HG02852 (cell line): Measurements from ENCODE around the gene CDRT4.
"Not testable (repeated sequence)": the region's sequence is repeated elsewhere in the genome, so short reads cannot be mapped to it uniquely, and the experiment has no call there.

Source experiments
- ATAC-seq: cut with Tn5 transposase; IDR thresholded peaks from one replicate; pipeline ENCODE4 v1.9.1; 2021; ENCODE audit warnings: mild to moderate bottlenecking, moderate library complexity; ENCODE audit not compliant: unreplicated experiment

The CDRT4 gene

GRCh38 chr17:15467592-15467991, at the start of gene CDRT4:
Gene CDRT4 (minus strand): TSS chr17:15467621. CDS start chr17:15440238, 27,383 bp downstream.
- ATAC-seq: no peak

DNA sequence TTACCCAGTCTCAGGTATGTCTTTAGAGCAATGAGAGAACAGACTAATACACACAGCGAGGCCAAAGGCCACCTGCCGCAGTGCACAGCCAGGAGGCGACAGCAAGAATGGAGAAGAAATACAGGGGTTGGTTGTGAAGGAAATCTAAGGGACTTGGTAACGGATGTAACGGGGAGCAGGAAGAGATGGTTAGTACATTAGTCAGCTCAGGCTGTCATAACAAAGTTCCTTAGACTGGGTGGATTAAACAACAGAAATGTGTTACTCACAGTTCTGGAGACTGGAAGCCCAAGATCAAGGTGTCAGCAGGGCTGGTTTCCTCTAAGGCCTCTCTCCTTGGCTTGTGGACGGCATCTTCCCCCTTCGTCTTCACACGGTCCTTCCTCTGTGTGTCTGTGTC, 48.7 kb upstream of the CDRT4 start:
- no peak for ATAC-seq

DNA sequence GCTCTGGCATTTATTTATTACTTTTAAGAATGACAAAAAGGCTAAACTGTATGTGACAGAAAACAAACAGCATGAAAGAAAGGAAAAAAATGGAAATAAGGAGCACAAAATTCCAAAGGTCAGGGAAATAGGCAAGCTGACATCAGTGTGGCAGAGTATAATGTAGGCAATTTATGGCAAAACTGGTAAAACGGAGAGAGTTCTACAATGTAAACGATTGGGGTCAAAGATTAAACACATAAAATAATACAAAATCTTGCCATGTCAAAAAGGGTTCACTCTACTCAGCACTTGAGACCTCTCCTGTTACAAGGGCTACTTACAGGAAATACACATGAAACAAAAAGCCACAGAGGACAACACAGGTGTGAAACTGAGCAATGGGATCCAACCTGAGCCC, 47.0 kb upstream of the CDRT4 start:
- no peak for ATAC-seq

DNA sequence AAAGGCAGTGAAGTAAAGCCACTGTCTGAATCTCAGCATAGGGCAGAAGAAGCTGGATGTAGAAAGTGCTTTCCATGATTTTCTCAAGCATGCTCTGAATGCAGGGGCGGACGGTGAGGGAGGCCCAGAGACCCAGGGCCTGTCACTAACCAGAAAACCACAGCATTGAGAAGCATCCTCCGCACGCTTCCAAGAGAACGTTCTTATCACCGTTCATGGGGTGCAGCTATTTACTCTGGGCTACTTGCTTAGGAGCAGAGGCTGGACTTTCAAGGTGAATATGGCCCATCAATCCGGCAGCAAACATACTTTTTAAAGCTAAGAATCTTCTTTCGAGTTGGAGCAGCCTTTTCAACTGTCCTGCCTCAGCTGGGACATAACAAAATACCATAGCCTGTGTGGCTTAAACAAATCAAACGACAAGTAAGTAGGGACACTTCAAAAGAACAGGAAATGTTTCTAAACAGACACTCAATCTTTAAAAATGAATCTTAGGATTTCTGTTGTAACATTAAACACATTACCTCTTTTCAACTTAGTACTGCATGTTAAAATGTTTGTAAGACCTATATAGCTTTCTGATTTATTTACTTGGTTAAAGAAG, 46.5 kb upstream of the CDRT4 start:
- no peak for ATAC-seq

GRCh38 chr17:15513058-15513791, 45.8 kb upstream of the CDRT4 start:
- no peak for ATAC-seq

- no peak for ATAC-seq
Measured at GRCh38 chr17:15512071-15512709, 44.8 kb upstream of the CDRT4 start.

- ATAC-seq: peak; percentile 44
Measured at GRCh38 chr17:15511142-15511541, 43.7 kb upstream of the CDRT4 start.

- no peak for ATAC-seq
Measured at GRCh38 chr17:15510361-15510760, 42.9 kb upstream of the CDRT4 start.

DNA sequence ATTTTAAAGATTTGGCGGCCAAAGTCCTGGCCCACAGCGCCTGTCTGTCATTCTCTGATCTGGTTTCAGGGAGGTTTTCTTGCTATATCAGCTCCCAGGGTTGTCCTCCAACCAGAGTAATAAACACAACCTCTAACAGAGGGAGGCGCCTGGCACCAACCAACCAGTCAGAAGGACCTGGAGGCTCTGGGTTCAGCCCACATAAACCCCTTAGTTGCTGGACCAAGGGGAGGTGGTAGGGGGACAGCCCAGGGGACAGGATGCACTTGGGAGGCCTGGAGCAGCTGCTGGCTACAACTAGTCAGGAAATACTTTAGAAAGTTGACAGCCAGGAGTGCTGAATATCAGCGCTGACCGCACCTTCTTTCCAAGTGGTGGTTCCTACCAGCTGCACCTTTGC, 41.7 kb upstream of the CDRT4 start:
- no peak for ATAC-seq

DNA sequence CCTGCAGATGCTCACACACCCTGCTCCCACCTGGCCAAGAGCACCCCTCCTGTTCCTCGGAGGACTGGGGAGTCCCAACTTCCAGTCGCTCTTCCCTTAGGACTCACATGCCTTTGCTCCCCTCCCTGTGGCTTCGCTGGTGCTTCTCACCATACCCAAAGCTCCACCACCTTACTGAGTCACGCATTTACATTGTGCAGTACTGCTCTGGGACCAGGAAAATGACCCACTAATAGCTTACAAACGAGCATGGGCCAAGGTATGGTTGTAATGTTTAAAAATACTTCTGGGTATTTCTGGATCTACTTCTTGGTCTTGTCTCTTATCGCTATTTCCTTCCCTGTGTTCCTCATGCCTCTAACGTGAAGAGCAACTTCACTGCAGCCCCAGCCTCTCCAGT, 41.0 kb upstream of the CDRT4 start:
- ATAC-seq: no peak

DNA sequence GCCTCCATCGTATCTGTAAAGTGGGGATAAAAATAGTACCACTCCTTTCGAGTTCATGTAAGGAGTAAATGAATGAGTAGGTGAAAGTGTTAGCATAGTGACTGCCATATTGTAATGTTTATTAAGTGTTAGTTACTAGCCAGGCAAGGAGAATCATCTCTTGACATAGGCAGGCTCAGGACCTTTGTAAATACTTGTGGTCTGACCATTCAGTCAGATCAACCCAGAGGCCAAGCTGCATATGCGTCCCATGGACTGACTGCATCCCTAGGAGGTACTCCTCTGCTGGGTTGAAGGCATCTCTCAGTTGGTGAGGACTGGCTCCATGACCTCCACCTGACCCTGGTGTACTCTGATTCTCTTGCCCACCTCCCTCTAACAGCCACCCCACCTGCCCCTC, 40.5 kb upstream of the CDRT4 start:
- ATAC-seq: no peak

DNA sequence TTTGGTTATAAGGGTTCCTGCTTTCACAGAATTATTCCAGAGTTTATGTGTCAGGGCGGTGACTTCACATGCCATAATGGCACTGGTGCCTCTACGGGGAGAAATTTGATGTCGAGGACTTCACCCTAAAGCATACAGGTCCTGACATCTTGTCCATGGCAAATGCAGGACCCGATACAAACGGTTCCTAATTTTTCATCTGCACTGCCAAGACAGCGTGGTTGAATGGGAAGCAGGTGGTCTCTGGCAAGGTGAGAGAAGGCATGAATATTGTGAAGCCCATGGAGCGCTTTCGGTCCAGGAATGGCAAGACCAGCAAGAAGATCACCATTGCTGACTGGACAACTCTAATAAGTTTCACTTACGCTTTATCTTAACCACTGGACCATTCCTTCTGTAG, 39.6 kb upstream of the CDRT4 start:
- no peak for ATAC-seq

DNA sequence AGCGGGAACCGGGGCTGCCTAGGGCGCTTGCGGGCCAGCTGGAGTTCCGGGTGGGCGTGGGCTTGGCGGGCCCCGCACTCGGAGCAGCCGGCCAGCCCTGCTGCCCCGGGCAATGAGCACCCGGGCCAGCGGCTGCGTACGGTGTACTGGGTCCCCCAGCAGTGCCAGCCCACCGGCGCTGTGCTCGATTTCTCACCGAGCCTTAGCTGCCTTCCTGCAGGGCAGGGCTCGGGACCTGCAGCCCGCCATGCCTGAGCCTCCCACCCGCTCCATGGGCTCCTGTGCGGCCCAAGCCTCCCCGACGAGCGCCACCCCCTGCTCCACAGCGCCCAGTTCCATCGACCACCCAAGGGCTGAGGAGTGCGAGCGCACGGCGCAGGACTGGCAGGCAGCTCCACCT, 38.3 kb upstream of the CDRT4 start:
- not testable (repeated sequence) for ATAC-seq

DNA sequence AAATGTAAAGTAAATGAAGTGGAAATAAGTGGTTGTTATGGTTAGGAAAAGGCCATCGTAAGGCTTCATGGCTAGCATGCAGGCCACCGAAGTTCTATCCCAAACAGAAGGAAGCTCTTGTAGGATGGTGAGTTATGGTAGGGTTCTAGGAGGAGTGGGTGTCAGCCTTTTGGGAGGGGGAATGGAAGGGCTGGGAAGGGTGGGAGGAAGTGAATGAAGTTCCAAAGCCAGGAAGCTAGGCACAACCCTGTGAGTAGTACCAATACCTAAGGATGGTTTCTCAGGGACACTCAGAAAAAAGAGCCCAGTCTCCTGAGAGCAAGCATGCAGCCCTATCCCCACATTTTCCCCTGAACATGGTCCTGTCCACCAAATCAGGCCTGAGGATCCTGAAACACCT, 36.3 kb upstream of the CDRT4 start:
- ATAC-seq: no peak

GRCh38 chr17:15502369-15503112, 35.1 kb upstream of the CDRT4 start:
- peak; percentile 79 for ATAC-seq

DNA sequence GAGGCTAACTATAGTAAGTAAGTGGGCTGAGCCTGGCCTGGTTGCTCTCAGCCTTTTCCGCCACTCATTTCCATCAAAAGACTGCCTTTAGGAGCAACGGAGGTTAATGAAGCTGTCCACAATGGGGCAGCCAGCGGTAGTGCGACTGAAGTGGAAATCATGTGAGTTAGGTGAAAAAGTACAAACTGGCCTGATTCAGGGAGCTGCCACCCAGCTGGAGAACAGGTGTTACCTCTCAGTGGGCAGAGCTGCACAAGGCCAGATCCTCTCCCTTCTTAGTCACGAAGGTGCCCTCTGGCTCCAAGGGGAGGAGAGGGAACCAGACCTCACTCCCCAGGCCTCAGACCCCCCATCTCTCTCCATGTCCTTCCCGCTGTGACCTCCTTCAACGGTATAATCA, 34.4 kb upstream of the CDRT4 start:
- ATAC-seq: no peak

DNA sequence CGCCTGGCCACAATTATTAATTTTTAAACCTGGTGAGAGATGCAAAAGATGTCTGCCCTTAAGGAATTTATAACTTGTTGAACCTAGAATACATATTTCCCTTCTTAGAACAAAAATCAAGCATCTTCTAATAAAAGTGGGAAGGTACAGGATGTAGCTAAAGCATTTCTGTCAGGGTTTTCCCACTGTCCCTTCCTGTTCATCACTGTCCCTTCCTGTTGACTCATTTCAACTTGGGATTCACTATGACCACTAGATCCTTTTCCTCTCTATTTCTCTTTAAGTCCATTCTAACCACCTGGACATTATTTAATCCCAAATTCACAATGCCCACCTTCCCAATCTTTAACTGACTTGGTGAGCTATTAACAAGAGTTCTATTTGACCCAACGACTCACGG, 33.9 kb upstream of the CDRT4 start:
- ATAC-seq: no peak

- ATAC-seq: no peak
Measured at GRCh38 chr17:15498107-15498506, 30.7 kb upstream of the CDRT4 start.

DNA sequence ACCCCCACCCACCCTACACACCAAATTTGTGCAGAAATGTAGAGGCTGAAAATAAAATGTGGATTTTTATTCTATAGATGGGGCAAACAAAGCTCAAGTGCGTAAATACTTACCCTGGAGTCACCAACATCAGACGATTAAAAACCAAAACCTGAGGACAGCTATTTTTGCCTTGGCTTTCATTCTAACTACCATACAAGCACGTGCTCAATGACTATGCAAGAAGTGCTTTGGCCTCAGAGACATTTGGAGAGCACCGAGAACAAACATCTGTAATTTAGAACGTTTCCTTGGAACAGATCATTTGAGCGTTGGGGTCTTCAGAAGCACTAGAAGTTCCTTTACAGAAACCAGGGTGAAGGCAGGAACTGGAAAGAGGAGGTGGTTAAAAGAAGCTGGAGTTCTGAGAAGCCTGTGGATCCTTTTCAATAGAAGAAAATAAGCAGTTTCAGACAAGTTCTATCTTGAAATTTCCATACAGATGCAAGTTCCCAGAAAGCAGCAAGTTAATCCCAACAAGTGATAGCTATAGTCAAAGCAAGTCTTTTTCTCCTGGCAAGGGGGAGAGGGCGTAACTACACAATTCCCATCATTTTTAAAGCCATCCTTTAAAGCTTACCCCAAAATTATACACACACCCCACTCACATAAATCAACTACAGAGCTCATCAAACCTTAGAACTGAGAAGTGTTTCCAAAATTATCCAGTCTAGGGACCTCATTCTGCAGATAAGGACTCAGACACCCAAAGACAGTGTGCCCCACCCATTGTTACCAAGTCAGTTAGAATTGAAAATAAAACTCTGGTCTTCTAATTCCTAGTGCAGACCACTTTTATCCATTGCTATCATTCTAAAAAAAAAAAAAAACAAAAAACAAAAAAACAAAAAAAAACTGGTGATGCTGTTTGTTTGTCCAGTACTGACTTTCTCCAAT, 29.6 kb upstream of the CDRT4 start:
- no peak for ATAC-seq

DNA sequence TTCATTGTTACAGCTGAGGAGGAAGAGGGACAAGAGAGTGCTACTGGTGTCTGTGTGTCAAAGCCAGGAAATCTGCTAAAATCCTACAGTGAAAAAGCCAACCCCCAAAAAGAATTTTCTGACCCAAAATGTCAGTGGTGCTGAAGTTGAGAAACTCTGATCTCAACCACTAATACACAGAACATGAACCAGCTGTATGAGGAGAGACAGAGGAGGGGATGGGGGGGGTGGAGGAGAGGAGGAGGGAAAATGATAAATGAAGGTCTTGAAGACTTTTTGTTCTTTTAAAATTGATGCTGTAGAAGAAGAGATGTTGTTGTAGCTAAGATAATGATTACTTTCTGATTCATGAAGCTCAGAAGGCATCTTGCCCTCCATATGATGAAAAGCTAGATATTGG, 27.4 kb upstream of the CDRT4 start:
- ATAC-seq: no peak

- ATAC-seq: no peak
Measured at GRCh38 chr17:15493693-15494035, 26.2 kb upstream of the CDRT4 start.
